Peyer's patch (tissue), 4 donors: Measurements from ENCODE around the gene MBNL2.

ENCODE experiments used
- POLR2A ChIP-seq, 2 donors: fragments of 450-650 bp; IDR thresholded peaks; one replicate each; pipeline ENCODE4 v1.5.1; 2017; ENCODE audit warnings: antibody characterized with exemption in 2 of 2, mild to moderate bottlenecking in 2 of 2, moderate library complexity in 2 of 2
- TF ChIP-seq, protein P1 (sequence below), 6 experiments: fragments of 450-650 bp in 4 of 6; fragments of 200-600 bp in 2 of 6; sonication (generic) in 1 of 6; IDR thresholded peaks; one replicate each; pipeline ENCODE4 v1.5.1; 2017 to 2019; ENCODE audit warnings: antibody characterized with exemption in 6 of 6, mild to moderate bottlenecking in 3 of 6, moderate library complexity in 1 of 6

DNA sequence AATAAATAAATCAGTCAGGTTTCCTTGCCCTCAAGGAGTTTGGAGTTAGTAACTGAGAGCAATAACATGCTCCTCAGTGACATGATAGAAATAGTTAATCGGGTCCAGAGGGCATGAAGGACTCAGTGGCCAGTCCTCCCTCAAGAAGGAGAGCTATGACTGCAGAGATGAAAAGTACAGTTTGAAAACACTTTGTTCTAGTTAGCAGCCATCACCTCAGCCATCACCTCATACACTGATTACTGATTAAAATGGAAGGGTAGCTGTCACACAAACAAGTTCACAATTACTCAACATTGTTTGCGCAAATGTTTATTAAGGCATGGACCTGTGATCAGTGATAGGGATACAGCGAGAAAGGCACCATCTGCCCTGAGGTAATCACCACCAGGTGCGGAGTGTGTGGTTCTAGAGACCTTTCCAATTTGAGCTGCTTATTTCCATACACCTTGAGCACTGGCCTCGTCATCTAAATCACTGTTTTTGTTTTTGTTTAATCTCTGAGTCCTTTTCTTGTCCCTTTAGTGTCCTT is 126.5 kb downstream of the MBNL2 start:
- TF ChIP-seq, protein P1, sequence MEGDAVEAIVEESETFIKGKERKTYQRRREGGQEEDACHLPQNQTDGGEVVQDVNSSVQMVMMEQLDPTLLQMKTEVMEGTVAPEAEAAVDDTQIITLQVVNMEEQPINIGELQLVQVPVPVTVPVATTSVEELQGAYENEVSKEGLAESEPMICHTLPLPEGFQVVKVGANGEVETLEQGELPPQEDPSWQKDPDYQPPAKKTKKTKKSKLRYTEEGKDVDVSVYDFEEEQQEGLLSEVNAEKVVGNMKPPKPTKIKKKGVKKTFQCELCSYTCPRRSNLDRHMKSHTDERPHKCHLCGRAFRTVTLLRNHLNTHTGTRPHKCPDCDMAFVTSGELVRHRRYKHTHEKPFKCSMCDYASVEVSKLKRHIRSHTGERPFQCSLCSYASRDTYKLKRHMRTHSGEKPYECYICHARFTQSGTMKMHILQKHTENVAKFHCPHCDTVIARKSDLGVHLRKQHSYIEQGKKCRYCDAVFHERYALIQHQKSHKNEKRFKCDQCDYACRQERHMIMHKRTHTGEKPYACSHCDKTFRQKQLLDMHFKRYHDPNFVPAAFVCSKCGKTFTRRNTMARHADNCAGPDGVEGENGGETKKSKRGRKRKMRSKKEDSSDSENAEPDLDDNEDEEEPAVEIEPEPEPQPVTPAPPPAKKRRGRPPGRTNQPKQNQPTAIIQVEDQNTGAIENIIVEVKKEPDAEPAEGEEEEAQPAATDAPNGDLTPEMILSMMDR (IDR thresholded peaks at IDR 0.05): peak in 1 of 6 experiments; percentile 7
- no peak for TF ChIP-seq POLR2A (IDR thresholded peaks at IDR 0.05)
